Measurements from ENCODE around the gene CD44.

The CD44 gene

DNA sequence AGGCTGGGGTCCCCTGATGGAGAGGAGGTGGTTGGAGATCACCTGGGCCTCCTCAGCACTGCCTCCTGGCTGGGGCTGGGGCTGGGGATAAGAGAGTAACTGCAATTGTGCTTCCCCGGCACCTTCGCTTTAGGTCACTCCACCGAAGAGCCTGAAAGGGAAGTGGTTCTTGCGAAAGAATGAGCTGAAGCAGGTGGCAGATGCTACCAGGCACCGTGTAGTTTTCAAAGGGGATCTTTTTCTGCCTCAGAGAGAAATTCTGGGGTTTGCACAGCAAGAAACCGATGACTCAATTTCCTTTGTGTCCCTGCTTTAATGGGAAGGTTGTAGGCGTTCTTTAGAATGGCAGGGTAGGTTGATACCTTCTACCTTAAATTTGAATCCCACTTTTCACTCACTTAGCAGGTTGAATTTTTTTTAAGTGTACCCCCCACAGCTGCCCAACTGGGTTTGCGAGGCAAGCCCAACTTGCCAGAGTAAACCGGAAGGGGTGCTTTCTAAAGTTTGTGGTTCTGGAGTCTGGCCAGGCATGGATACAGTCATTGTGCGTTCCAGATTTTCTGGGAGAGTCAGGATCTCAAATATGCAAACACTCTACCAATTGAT lies 5.3 kb downstream of the CD44 start:
- TF ChIP-seq CTCF (conservative IDR thresholded peaks at IDR 0.05; ENCODE audit: low read depth, low read length) = no peak
- DNase-seq (ENCODE audit: low read depth) = no peak
- no peak overlapping the region for H3K4me3 ChIP-seq (ENCODE audit: low read length)

- DNase-seq (ENCODE audit: low read depth) = no peak
- no peak overlapping the region for H3K4me3 ChIP-seq (ENCODE audit: low read length)
- no peak for TF ChIP-seq CTCF (conservative IDR thresholded peaks at IDR 0.05; ENCODE audit: low read depth, low read length)
These were observed 5.8 kb downstream of the CD44 start for GRCh38 chr11:35144806-35145205.

DNA sequence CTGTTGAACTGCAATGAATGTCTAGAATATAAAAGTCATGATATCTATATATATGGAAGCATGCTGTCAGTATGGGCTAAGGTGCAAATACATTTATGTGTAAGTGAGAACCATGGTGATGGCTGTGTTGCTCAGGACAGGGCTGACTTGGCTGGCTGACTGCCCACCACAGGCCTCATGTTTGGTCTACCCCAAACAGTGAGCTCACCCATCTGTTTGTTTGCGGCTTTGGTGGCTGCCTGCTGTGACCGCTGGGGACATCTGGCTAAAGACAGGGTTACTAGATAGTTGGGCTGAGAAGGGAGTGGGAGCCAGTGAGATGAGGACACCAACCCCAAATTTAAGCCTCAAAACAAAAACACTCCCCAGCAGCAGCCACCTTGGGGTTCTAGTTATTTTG lies 6.3 kb downstream of the CD44 start:
- no peak overlapping the region for H3K4me3 ChIP-seq (ENCODE audit: low read length)
- DNase-seq (ENCODE audit: low read depth) = no peak
- no peak for TF ChIP-seq CTCF (conservative IDR thresholded peaks at IDR 0.05; ENCODE audit: low read depth, low read length)

- DNase-seq (ENCODE audit: low read depth) = no peak
- no peak for TF ChIP-seq CTCF (conservative IDR thresholded peaks at IDR 0.05; ENCODE audit: low read depth, low read length)
- H3K4me3 ChIP-seq (ENCODE audit: low read length) = no peak overlapping the region
These were observed 7.1 kb downstream of the CD44 start for GRCh38 chr11:35146074-35146521.

- no peak overlapping the region for H3K4me3 ChIP-seq (ENCODE audit: low read length)
- DNase-seq (ENCODE audit: low read depth) = no peak
- TF ChIP-seq CTCF (conservative IDR thresholded peaks at IDR 0.05; ENCODE audit: low read depth, low read length) = no peak
These were observed 7.7 kb downstream of the CD44 start for GRCh38 chr11:35146711-35147110.

DNA sequence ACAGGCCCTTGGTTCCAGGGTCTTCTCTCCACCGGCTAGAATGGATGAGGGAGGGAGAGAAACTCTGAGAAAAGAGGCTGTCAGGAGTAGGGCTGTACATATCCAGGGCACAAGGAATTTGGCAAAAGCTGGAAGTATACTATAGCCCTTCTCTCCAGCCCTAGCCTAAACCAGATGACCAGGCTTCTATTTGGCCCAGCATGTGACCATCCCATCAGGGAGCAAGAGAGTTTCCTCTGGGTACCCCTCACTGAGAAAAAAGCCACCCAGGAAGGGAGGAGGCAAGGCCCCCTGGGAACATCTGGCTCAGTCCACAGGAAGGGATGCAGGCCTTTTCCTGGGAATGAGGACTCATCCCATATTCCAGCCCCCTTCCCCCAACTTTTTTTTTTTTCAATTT lies 8.3 kb downstream of the CD44 start:
- TF ChIP-seq CTCF (conservative IDR thresholded peaks at IDR 0.05; ENCODE audit: low read depth, low read length) = no peak
- no peak overlapping the region for H3K4me3 ChIP-seq (ENCODE audit: low read length)
- no peak for DNase-seq (ENCODE audit: low read depth)

GRCh38 chr11:35148163-35148837 lies 9.3 kb downstream of the CD44 start:
- TF ChIP-seq CTCF (conservative IDR thresholded peaks at IDR 0.05; ENCODE audit: low read depth, low read length) = no peak
- no peak for DNase-seq (ENCODE audit: low read depth)
- no peak overlapping the region for H3K4me3 ChIP-seq (ENCODE audit: low read length)
